Activated T-helper 2 cell treated with anti-CD3 and anti-CD28 coated beads, Interferon-gamma antibody, Interleukin-2, Interleukin-4, amounts not matched to agents 10 μg/mL and 5 μg/mL and 100 μg/mL, durations not matched to agents 14 hours and 24 hours and 36 hours (primary cell): ENCODE measurements around the gene BORCS6. TPM values are rescaled to one million over a fixed set of nuclear protein-coding genes. Genes with fewer than 3 reads are reported as not detected.
A peak's percentile ranks its signal among the peaks of the same experiment; 100 is the strongest.

ENCODE experiments used
- DNase-seq: peaks from one replicate; pipeline ENCODE4 v3.0.0; 2021; ENCODE audit warnings: low spot score
- H3K27ac Mint-ChIP-seq: one replicate; pipeline ENCODE4 v1.8.0; 2021; ENCODE audit warnings: mixed read lengths
- H3K27me3 Mint-ChIP-seq: one replicate; pipeline ENCODE4 v1.8.0; 2021; ENCODE audit warnings: low read depth, mixed read lengths
- H3K36me3 Mint-ChIP-seq: one replicate; pipeline ENCODE4 v1.8.0; 2021; ENCODE audit warnings: low read depth, mixed read lengths
- H3K4me1 Mint-ChIP-seq: one replicate; pipeline ENCODE4 v1.8.0; 2021; ENCODE audit warnings: low read depth, mixed read lengths
- H3K4me3 Mint-ChIP-seq: one replicate; pipeline ENCODE4 v1.8.0; 2021; ENCODE audit warnings: low read depth, mild to moderate bottlenecking, moderate library complexity, mixed read lengths
- H3K9me3 Mint-ChIP-seq: one replicate; pipeline ENCODE4 v1.8.0; 2021; ENCODE audit warnings: mixed read lengths
- intact Hi-C: fragments of 100-400 bp; cut with micrococcal nuclease; formaldehyde crosslinking; loops from one replicate; pipeline ENCODE4 v1.15.1; 2023
- total RNA-seq: library from RNA; stranded (reverse); gene quantifications from 2 replicates; pipeline ENCODE4 v1.2.3, GENCODE V29; 2022

BORCS6 gene
- total RNA-seq, 1 donor from 2014 or later, result 8.0 TPM

DNA sequence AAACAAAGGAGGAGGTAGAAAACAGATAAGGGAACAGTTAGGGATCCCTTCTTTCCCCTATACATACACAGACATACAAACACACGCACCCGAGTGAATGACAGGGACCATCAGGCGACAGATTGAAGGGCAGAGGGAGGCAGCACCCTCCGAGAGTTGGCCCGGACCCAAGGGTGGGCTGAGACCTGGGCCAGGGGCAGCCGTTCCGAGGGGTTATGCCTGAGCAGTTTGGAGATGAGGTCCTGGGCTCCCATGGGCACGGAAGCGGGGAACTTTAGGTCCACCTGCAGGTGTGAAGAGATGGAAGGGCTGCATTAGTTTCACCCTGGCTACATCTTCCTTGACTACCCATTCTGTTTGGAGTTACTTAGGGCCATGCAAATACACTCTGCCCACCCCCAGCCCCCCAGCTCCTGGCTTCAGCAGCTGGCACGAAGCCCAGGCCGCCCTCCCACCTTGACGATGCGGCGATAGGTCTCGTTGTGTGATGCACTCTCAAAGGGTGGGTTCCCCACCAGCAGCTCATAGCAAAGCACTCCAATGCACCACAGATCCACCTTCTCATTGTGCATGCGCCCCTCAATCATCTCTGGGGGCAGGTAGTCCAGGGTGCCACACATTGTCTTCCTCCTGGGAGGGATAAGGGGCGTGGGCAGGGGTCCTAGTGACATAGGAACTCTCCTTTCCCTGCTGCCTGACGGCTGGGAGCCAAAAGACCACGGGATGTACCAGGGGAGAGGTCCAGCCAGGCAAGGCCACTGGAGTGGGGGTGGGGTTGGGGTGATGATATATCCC, 15.0 kb upstream of the BORCS6 start:
- Mint-ChIP-seq H3K9me3 (no peaks in the 10 kb centered on the region), H3K4me3 (no peak overlapping the region), H3K36me3 (peaks cover 70% of the 10 kb centered on the region), H3K4me1 (peaks cover 15% of the 10 kb centered on the region), H3K27me3 (no peaks in the 10 kb centered on the region), H3K27ac (no peak overlapping the region)
- no peak for DNase-seq
- intact Hi-C loops, result no loop called here

DNA sequence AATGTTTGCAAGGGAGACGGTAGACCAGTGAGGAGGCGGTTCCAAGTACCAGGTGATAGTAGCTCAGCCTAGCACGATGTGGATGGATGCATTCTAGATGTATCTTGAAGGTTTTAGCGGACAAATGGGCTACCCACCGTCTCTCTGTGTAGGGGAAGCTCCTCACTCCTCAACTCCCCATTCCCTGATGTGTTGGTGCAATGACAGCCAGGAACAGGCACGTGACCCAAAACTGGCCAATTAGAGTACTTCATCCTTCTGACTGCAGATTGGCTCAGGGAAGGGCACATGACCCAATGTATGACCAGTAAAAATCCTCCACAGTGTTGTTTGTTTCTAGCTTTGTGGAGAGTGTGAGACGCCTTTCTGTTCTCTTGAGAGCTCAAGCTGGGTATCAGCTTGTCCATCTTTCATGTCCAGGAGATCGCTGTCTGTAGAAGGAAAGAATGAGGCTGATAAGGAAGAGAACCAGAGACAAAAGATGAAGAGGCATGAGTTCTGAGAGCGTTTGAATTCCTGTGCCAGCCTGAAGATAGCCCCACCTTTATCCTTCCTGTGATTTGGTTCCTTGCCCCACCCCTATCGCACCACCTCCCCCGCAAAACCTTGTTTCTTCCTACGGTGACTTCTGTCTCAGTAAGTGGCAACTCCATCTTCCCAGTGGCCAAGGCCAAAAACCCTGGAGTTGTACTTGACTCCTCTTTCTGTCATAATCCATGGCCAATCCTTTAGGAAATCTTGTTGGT, 2.3 kb upstream of the BORCS6 start:
- H3K9me3 Mint-ChIP-seq, result no peaks in the 10 kb centered on the region
- H3K36me3 Mint-ChIP-seq, result no peaks in the 10 kb centered on the region
- no peak overlapping the region for H3K4me3 Mint-ChIP-seq
- intact Hi-C loops, result loop anchor here (1.0 to 5.0 kb wide), 2 partner anchors 8 to 95 kb away; partner anchors contain the start of gene RANGRF
- DNase-seq, result peak; percentile 72
- H3K4me1 Mint-ChIP-seq, result peaks cover 20% of the 10 kb centered on the region
- no peaks in the 10 kb centered on the region for H3K27me3 Mint-ChIP-seq
- H3K27ac Mint-ChIP-seq, result no peak overlapping the region

DNA sequence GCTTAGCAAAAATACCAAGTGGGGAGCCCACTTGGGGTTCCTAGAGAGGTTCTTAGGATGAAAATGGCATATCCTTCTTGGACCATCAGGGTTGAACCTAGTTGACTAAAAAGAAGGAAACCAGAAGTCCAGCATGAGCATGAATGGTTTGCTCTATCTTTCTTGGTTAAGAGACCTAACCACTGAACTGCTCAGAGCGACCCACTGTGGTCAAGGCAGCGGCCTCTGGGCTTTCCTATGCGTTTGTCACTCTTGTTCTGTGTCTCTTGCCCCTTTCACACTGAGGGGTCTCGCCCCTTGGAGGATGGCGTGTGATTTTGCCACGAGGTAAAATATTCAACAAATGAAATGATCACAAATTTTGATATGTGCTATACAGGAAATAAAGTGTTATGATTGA, 526 bp upstream of the BORCS6 start:
- no peaks in the 10 kb centered on the region for H3K9me3 Mint-ChIP-seq
- no peaks in the 10 kb centered on the region for H3K27me3 Mint-ChIP-seq
- no peak for DNase-seq
- intact Hi-C loops, result loop anchor here (5.0 kb wide), 1 partner anchor 97 kb away; the partner anchor contains the start of gene RANGRF
- H3K4me3 Mint-ChIP-seq, result no peak overlapping the region
- peaks cover 11% of the 10 kb centered on the region for H3K4me1 Mint-ChIP-seq
- H3K27ac Mint-ChIP-seq, result peak overlapping the region; percentile 86
- H3K36me3 Mint-ChIP-seq, result no peaks in the 10 kb centered on the region

DNA sequence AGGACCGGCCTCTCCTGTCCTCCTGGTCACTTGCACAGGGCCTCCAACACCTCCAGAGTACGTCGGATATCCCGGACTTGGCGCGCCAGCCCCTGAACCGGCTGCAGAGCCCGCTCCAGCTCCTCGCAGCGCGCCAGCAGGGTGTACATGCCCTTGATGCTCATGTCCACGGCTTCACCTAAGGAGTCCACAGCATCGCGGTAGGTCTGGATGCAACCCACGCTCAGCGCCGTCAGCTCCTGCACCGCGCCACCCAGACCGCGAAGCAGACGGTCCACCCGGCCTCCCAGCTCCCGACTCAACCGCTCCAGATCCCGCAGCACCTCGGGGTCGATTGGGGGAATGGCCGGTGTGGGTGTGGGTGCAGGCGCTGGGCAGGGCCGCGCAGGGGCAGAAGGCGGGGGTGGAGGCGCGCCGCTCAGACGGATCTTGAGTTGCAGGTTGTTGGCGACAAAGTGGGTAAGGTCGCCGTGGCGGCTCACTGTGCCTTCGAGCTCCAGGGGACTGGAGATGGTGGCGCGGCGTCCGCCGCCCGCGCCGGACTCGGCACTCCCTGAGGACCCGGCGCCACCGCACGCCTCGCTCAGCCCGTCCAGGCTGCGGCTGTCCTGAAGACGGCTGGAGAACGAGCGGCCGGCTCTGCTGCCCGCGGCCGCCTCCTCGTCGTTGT, 804 bp downstream of the BORCS6 start:
- DNase-seq, result peak; percentile 37
- H3K27ac Mint-ChIP-seq, result peak overlapping the region; percentile 50
- intact Hi-C loops, result no loop called here

DNA sequence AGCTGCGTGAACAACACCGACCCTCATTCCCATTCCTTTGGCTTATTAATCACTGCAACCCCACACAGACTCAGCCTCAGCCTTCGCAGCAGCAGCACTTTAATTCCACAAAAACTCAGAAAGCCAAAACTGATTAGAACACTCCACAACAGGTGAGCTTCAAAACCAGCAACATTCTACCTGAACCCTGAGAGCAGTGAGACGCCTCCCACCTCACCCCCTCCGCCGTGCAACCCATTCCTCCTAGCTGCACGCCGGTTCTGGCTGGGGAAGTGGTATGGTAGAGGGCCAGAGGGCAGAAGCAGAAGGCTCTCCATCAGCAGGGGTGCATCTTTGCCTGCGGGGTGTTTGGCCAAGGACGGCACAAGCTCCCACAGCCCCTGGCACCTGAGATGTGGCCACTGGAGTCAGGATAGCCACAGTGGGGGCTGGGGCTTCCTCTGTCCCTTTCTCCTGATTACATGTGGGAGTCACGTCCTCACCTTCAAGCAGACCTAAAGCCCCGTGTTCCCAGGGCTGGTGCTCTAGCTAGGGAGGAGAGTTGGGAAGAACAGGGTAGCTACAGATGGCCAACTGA, 1.6 kb downstream of the BORCS6 start:
- intact Hi-C loops, result no loop called here
- no peak overlapping the region for H3K4me3 Mint-ChIP-seq
- no peaks in the 10 kb centered on the region for H3K36me3 Mint-ChIP-seq
- DNase-seq, result peak; percentile 20
- H3K9me3 Mint-ChIP-seq, result no peaks in the 10 kb centered on the region
- no peaks in the 10 kb centered on the region for H3K27me3 Mint-ChIP-seq
- peaks cover 14% of the 10 kb centered on the region for H3K4me1 Mint-ChIP-seq
- no peak overlapping the region for H3K27ac Mint-ChIP-seq

More for the DNA sequence above, 804 bp downstream of the BORCS6 start:
- H3K9me3 Mint-ChIP-seq, result no peaks in the 10 kb centered on the region
- H3K4me1 Mint-ChIP-seq, result peaks cover 11% of the 10 kb centered on the region
- H3K27me3 Mint-ChIP-seq, result no peaks in the 10 kb centered on the region
- no peaks in the 10 kb centered on the region for H3K36me3 Mint-ChIP-seq
- no peak overlapping the region for H3K4me3 Mint-ChIP-seq

DNA sequence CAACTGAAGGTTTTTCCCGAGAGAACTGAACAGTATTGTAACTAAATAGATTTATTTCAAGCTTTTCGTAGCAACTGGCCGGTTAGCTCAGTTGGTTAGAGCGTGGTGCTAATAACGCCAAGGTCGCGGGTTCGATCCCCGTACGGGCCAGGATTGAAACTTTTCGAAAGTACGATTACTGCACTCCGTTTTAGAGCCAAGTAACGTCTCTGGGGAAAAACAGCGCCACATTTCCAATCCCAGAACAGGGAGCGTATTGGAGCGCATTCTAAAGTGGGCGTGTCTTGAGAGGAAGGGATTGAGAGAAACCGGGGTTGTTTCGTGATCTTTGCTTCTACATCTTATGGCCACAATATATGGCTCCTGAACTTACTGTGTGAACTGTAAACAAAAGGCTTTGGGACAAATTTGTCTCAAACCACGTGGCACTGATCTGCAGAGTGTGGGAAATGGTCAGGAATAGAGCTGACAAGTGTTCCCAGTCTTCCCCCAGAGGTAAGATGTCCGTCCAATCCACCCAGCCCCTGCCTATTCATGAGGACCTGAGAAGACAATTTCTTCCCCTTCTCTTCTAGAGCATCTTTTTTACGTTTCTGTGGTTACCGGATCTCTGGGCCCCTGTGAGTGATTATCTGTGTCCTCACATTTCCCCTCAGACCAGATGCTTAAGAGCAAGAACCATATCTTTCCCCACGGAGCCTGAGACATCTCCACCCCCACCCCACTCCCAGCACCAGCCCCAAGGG, 2.3 kb downstream of the BORCS6 start:
- H3K9me3 Mint-ChIP-seq, result no peaks in the 10 kb centered on the region

DNA sequence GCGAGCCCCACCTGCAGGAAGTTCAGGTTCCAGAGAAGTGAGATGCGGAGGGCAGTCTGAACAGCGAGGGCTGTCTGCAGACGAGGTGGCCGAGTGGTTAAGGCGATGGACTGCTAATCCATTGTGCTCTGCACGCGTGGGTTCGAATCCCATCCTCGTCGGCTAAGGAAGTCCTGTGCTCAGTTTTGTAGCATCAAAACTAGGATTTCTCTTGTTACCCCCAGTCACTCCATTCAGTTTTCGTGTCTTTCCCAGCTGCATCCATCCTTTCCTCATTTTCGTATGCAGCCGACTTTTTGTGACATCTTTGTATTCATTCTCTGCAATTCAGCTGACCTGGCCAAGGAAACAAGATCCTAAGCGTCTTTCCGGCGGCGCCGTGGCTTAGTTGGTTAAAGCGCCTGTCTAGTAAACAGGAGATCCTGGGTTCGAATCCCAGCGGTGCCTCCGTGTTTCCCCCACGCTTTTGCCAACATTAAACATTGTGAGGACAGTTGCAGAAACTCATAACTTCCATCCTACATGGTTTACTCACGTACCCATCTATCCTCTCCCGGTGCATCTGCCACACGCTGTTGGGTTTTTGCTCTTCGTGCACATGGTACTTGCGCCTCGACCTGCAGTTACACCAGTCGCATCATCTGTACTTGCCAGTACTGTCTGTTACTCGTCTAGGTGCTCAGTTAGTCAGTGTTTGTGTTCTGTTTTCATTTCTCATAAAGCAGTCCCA, 3.0 kb downstream of the BORCS6 start:
- Mint-ChIP-seq H3K4me1 (peaks cover 16% of the 10 kb centered on the region), H3K36me3 (no peaks in the 10 kb centered on the region), H3K27ac (no peak overlapping the region), H3K4me3 (no peak overlapping the region), H3K27me3 (peaks cover 6% of the 10 kb centered on the region), H3K9me3 (no peaks in the 10 kb centered on the region)
- DNase-seq, result peak; percentile 91
- intact Hi-C loops, result loop anchor here (1.0 kb wide), 9 partner anchors 14 to 67 kb away; partner anchors contain the start of genes CTC1 and HES7

More for the DNA sequence above, 2.3 kb downstream of the BORCS6 start:
- no peaks in the 10 kb centered on the region for H3K36me3 Mint-ChIP-seq
- H3K27ac Mint-ChIP-seq, result no peak overlapping the region
- peaks cover 14% of the 10 kb centered on the region for H3K4me1 Mint-ChIP-seq
- H3K4me3 Mint-ChIP-seq, result no peak overlapping the region
- peaks cover 2% of the 10 kb centered on the region for H3K27me3 Mint-ChIP-seq
- intact Hi-C loops, result loop anchor here (1.0 kb wide), 9 partner anchors 14 to 67 kb away; partner anchors contain the start of genes CTC1 and HES7
- peak; percentile 89 for DNase-seq

DNA sequence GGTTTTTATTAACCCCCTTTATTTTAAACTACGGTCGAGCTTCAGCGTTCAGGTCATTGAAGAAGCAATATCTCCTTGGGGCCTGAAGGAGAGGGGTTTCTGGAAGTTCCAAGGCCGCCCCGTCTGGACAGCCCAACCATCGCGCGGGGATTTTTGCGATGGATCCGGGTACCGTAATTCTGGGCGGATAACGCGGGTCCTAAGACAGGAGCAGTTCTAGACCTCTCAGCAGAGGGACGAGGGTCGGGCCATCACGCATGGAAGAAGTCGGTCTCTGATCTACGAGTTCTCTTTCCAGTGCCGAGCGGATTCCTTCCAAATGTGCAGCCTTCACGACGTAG, 3.6 kb downstream of the BORCS6 start:
- Mint-ChIP-seq H3K27me3 (peaks cover 7% of the 10 kb centered on the region), H3K4me3 (no peak overlapping the region), H3K27ac (no peak overlapping the region), H3K4me1 (peaks cover 17% of the 10 kb centered on the region), H3K36me3 (no peaks in the 10 kb centered on the region), H3K9me3 (no peaks in the 10 kb centered on the region)
- DNase-seq, result no peak
- intact Hi-C loops, result no loop called here

DNA sequence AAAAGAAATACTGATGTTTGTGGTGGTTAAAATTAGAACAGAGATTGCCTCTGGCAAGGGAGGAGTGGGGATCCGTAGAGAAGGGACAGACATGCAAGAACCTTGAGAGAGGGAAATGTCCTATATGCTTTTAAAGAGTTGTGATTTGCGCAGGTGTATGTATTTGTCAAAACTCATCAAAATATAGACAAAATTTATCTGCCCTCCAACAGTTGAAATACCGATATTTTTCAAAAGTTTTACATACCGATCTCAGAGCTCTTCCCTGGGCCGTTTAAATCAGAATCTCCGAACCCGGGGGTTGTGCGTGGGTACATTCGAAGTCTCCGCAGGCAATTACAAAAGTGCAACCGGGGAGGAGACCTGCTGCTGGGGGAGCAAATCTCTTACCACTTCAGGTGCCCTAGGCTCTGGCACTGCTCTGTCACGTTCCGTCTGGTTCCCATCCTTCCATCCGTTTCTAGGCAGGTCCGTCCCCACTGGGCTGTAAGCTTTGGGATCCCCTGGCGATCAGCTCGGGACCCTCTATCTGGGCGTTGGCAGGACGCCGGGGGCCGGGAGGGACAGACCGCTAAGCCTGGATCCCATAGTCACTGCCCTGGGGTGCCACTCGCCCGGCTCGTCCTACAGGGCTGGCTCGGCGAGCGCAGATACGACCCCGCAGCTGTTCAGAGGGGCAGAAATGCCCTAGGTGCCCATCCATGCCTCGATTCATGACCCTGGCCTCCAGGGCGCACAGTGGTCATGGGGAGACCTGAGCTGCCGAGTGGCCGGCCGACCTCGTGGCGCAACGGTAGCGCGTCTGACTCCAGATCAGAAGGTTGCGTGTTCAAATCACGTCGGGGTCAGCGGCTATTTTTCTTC, 4.2 kb downstream of the BORCS6 start:
- Mint-ChIP-seq H3K4me1 (peaks cover 14% of the 10 kb centered on the region), H3K9me3 (no peaks in the 10 kb centered on the region), H3K36me3 (no peaks in the 10 kb centered on the region), H3K27me3 (peaks cover 8% of the 10 kb centered on the region), H3K27ac (peak overlapping the region; percentile 30), H3K4me3 (no peak overlapping the region)
- DNase-seq, result peak; percentile 78
- intact Hi-C loops, result no loop called here

DNA sequence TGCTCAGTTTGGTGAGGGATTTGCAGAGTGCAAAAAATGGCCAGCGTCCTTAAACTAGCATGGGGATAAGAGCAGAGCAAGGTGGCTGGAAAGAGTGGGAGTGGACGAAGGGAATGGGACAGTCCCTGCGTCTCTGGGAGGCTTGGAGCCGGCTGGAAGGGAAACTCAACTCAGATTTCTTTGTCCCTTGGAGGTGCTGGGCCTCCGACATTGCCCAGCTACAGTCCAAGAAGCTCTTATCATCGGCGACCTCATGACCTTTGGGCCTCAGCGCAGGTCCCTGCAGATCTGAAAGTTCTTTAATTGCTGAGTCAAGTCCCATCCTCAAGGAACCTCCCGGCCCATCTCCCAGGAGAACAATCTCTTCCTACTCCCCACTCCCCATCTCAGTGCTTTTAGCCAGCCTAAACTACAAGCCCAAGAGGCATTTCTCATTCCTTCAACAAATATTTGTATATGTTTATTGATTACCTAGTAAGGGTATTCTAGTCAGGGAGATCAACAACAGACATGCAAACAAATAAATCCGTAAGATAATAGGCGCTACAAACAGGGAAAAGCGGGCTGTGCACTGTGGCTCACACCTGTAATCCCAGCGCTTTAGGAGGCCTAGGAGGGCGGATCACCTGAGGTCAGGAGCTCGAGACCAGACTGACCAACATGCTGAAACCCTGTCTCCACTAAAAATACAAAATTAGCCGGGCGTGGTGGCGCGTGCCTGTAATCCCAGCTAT, 12.8 kb downstream of the BORCS6 start:
- Mint-ChIP-seq H3K4me3 (peak overlapping the region; percentile 95), H3K4me1 (peaks cover 41% of the 10 kb centered on the region), H3K36me3 (no peaks in the 10 kb centered on the region), H3K9me3 (no peaks in the 10 kb centered on the region), H3K27me3 (peaks cover 5% of the 10 kb centered on the region), H3K27ac (no peak overlapping the region)
- no peak for DNase-seq
- intact Hi-C loops, result no loop called here
